GM13977 (cell line): ENCODE measurements around the gene IFITM2.
"Not testable (repeated sequence)": the region's sequence is repeated elsewhere in the genome, so short reads cannot be mapped to it uniquely, and the experiment has no call there.

Experiments used
- DNase-seq: peaks from one replicate; pipeline ENCODE4 v3.0.0; 2012; ENCODE audit warnings: low spot score
- in situ Hi-C: fragments of 300-500 bp; cut with MboI; formaldehyde crosslinking; loops from one replicate; pipeline ENCODE4 v1.12.0; 2022; ENCODE audit warnings: low sequenced_read_pairs, low pct_unique_long_range_greater_than_20kb, mixed read lengths, inconsistent platforms; ENCODE audit not compliant: unreplicated experiment
- TF ChIP-seq, protein P1 (sequence below): IDR thresholded peaks from 2 replicates; pipeline ENCODE4 v1.5.1; 2012; ENCODE audit warnings: mild to moderate bottlenecking, control low read depth; ENCODE audit not compliant: insufficient read depth; ENCODE audit errors: extremely low read depth, missing control alignments

The IFITM2 gene

GRCh38 chr11:332651-333480 lies 25.2 kb downstream of the IFITM2 start:
- no peak for DNase-seq
- TF ChIP-seq, protein P1, sequence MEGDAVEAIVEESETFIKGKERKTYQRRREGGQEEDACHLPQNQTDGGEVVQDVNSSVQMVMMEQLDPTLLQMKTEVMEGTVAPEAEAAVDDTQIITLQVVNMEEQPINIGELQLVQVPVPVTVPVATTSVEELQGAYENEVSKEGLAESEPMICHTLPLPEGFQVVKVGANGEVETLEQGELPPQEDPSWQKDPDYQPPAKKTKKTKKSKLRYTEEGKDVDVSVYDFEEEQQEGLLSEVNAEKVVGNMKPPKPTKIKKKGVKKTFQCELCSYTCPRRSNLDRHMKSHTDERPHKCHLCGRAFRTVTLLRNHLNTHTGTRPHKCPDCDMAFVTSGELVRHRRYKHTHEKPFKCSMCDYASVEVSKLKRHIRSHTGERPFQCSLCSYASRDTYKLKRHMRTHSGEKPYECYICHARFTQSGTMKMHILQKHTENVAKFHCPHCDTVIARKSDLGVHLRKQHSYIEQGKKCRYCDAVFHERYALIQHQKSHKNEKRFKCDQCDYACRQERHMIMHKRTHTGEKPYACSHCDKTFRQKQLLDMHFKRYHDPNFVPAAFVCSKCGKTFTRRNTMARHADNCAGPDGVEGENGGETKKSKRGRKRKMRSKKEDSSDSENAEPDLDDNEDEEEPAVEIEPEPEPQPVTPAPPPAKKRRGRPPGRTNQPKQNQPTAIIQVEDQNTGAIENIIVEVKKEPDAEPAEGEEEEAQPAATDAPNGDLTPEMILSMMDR, result no peak
- in situ Hi-C loops, result no loop called here

DNA sequence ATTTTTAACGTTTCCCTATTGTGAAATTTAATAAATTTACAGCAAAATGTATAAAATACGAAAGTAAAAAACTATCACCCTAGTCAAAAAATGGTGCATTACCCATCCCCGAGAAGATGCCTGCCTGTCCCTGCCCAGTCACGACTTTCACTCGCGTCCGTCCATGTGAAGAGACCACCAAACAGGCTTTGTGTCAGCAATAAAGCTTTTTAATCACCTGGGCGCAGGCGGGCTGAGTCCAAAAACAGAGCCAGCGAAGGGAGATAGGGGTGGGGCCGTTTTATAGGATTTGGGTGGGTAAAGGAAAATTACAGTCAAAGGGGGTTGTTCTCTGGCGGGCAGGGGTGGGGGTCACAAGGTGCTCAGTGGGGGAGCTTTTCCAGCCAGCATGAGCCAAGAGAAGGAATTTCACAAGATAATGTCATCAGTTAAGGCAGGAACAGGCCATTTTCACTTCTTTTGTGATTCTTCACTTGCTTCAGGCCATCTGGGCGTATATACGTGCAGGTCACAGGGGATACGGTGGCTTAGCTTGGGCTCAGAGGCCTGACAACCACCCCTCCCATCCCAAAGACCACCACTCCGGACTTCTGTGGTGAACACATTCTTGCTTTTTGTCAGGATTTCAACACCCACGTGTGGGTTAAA lies 26.1 kb downstream of the IFITM2 start:
- in situ Hi-C loops, DNase-seq: not testable (repeated sequence)

GRCh38 chr11:334264-334994 lies 26.8 kb downstream of the IFITM2 start:
- in situ Hi-C loops, result no loop called here
- no peak for DNase-seq

GRCh38 chr11:335779-336658 lies 28.4 kb downstream of the IFITM2 start:
- DNase-seq, result no peak
- TF ChIP-seq, protein P1, result no peak
- in situ Hi-C loops, result no loop called here

More at GRCh38 chr11:334264-334994, 26.8 kb downstream of the IFITM2 start:
- TF ChIP-seq, protein P1, result no peak

DNA sequence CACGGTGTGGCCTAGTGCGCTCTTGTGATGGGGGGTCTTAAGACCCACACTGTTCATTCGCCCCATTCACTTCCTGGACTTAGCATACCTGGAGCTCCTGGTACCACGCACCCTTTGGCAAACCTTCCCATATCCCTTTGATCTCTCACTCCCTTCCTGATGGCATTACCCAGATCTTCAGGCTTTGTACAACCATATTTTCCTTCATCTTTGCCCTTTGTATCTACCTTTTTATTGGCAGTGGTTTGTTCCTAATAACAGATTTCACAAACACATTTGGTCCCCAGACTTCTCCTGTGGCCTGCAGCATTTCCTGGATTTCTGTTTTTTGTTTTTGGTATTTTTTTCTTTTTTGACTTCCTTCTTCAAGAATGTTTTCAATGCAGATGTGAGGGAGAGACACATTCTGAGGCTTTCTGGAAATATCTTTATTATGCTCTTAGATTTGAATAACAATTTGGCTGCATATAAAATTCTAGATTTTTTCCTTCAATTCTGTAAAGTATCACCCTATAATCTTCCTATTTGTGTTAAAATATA lies 29.1 kb downstream of the IFITM2 start:
- TF ChIP-seq, protein P1, result no peak
- DNase-seq, result no peak
- in situ Hi-C loops, result no loop called here

DNA sequence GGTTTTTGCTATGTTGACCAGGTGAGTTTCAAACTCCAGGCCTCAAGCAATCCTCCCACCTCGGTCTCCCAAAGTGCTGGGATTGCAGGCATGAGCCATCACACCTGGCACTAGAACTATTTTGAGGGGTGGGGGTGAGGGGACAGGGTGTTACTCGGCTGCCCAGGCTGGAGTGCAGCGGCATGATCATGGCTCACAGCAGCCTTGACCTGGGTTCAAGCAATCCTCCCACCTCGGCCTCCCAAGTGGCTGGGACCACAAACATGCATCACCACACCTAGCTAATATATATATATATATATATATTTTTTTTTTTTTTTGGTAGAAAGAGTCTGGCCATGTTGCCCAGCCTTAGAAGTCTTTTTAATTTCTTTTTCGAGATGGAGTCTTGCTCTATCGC lies 30.1 kb downstream of the IFITM2 start:
- TF ChIP-seq, protein P1, result no peak
- in situ Hi-C loops, result no loop called here
- no peak for DNase-seq
